Effector memory CD4-positive, alpha-beta T cell (primary cell): ENCODE data around the gene FBXL17.
"Not testable (repeated sequence)": the region's sequence is repeated elsewhere in the genome, so short reads cannot be mapped to it uniquely, and the experiment has no call there.

ENCODE experiments used
- DNase-seq, 3 donors: peaks; one replicate each; pipeline ENCODE4 v3.0.0-alpha.2; 2020
- H3K27ac ChIP-seq: 2 replicates; pipeline ENCODE4 v1.7.0; 2013; ENCODE audit warnings: mild to moderate bottlenecking, low read length, moderate library complexity; ENCODE audit not compliant: insufficient read depth, poor library complexity, severe bottlenecking
- H3K27me3 ChIP-seq: replicated peaks from 2 replicates; pipeline ENCODE4 v1.7.0; 2013; ENCODE audit warnings: mild to moderate bottlenecking, low read length; ENCODE audit not compliant: insufficient read depth, control insufficient read depth, poor library complexity, severe bottlenecking
- H3K36me3 ChIP-seq: 2 replicates; pipeline ENCODE4 v1.7.0; 2013; ENCODE audit warnings: mild to moderate bottlenecking, low read length, moderate library complexity; ENCODE audit not compliant: control insufficient read depth, insufficient read depth
- H3K4me1 ChIP-seq: 2 replicates; pipeline ENCODE4 v1.7.0; 2013; ENCODE audit warnings: low read length, mild to moderate bottlenecking; ENCODE audit not compliant: control insufficient read depth, insufficient read depth, poor library complexity, severe bottlenecking
- H3K4me3 ChIP-seq: 2 replicates; pipeline ENCODE4 v1.7.0; 2013; ENCODE audit warnings: low read length, low read depth, mild to moderate bottlenecking; ENCODE audit not compliant: insufficient read depth, poor library complexity, severe bottlenecking
- H3K9me3 ChIP-seq: 2 replicates; pipeline ENCODE4 v1.7.0; 2013; ENCODE audit warnings: mild to moderate bottlenecking, low read length, moderate library complexity; ENCODE audit not compliant: control insufficient read depth
- total RNA-seq, 3 donors: gene quantifications; one replicate each; lab custom pipeline; 2026; lab: John Stamatoyannopoulos, UW

The FBXL17 gene
- total RNA-seq, result 33.7 to 46.0 (median 37.1) reads per million in 3 donors

DNA sequence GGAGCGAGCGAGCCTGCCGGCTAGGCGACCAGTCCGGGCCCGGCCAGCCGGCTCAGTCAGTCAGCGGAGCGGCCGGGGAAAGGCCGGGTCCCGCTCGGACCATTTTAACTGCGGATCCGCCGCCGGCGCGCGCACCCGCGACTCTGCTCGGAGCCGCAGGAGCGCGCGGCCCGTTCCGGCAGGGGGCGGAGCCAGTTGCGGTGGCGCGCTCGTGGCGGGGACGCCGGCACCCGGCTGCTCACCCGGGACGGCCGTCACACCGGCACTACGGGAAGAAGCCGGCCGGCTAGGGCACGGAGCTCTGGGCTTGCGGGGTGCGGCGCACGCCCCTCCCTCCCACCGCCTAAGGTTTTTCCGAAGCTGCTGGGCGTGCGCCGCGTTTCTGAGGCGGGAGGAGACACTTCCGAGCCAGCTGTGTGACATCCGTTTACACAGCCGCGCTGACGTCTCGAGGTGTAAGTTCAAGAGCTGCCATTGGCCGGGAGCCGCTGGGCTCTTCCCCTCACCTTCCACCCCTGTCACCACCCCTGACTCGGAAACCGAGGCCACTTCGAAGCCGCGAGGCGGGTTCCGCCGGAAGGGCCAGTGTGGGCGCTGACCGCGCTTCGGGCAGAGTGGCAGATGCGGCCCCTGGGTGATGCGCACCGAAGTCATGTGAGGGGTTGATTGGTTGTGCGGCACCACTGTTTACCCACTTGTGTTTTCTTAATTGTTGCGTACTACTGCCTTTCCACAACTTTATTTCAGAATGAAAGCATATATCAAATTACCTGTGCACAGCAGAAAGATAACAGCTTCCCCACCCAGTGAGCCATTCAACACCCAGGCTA lies at the start of gene FBXL17:
TSS of gene FBXL17 (minus strand) at position 145 of the 830 bp plus-strand sequence.
- Histone ChIP-seq H3K4me3 (peak within 1 kb of the TSS; percentile 97), H3K27me3 (no peaks in the 10 kb centered on the region), H3K4me1 (peaks cover 8% of the 10 kb centered on the region), H3K36me3 (no peaks in the 10 kb centered on the region), H3K9me3 (no peaks in the 10 kb centered on the region), H3K27ac (peak within 1 kb of the TSS; percentile 89)
- DNase-seq, result peak; percentile 82 to 87 (median 87)

- H3K4me3 ChIP-seq, result no peak overlapping the region
- H3K27ac ChIP-seq, result no peak overlapping the region
- no peaks in the 10 kb centered on the region for H3K9me3 ChIP-seq
- H3K36me3 ChIP-seq, result no peaks in the 10 kb centered on the region
- no peaks in the 10 kb centered on the region for H3K4me1 ChIP-seq
- H3K27me3 ChIP-seq, result no peaks in the 10 kb centered on the region
- DNase-seq, result no peak
Measured at GRCh38 chr5:108430931-108431608, 49.2 kb upstream of the FBXL17 start.

DNA sequence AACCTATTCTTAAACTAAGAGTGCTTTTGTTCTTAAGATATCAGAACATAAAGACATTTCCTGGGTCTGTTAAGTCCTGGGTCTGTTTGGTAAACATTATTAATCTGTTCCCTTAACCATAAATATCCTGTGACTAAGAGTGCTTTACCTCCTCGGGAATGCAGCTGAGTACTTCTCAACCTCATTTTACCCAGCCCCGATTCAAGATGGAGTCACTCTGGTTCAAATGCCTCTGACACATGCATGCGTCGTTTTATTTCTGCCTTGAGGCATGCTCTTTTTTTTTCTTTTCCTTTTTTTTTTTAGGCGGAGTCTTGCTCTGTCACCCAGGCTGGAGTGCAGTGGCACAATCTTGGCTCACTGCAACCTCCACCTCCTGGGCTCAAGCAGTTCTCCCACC lies 39.8 kb upstream of the FBXL17 start:
- Histone ChIP-seq H3K4me1 (no peaks in the 10 kb centered on the region), H3K36me3 (no peaks in the 10 kb centered on the region), H3K27ac (no peak overlapping the region), H3K4me3 (no peak overlapping the region), H3K9me3 (no peaks in the 10 kb centered on the region), H3K27me3 (no peaks in the 10 kb centered on the region)
- no peak for DNase-seq

DNA sequence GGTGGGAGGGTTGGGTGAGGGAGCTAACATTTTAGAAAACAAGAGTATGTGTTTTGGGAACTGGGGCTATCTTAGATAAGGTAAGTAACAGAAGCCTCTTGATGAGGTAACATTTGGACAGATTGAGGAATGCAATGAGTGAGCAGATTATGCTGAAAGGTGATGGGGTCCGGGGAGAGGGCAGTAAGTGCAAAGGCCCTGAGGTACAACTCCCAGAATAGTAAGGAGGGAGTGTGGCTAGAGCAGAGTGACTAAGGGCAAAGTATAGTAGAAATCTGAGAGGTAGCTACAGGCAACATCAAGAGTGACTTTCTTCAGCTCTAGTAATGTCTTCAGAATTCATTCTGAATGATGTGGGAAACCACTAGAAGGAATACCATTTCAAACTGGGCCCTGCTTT lies 38.9 kb upstream of the FBXL17 start:
- H3K36me3 ChIP-seq, result no peaks in the 10 kb centered on the region
- H3K4me3 ChIP-seq, result no peak overlapping the region
- no peaks in the 10 kb centered on the region for H3K27me3 ChIP-seq
- no peak overlapping the region for H3K27ac ChIP-seq
- DNase-seq, result no peak
- no peaks in the 10 kb centered on the region for H3K9me3 ChIP-seq
- no peaks in the 10 kb centered on the region for H3K4me1 ChIP-seq

- Histone ChIP-seq H3K9me3 (no peaks in the 10 kb centered on the region), H3K36me3 (no peaks in the 10 kb centered on the region), H3K4me1 (no peaks in the 10 kb centered on the region), H3K27ac (no peak overlapping the region), H3K27me3 (no peaks in the 10 kb centered on the region), H3K4me3 (no peak overlapping the region)
- DNase-seq, result no peak
Measured at GRCh38 chr5:108420158-108420557, 38.3 kb upstream of the FBXL17 start.

GRCh38 chr5:108418197-108418596 lies 36.3 kb upstream of the FBXL17 start:
- Histone ChIP-seq H3K27ac (no peak overlapping the region), H3K27me3 (no peaks in the 10 kb centered on the region), H3K4me3 (no peak overlapping the region), H3K4me1 (no peaks in the 10 kb centered on the region), H3K36me3 (no peaks in the 10 kb centered on the region), H3K9me3 (no peaks in the 10 kb centered on the region)
- DNase-seq, result no peak

DNA sequence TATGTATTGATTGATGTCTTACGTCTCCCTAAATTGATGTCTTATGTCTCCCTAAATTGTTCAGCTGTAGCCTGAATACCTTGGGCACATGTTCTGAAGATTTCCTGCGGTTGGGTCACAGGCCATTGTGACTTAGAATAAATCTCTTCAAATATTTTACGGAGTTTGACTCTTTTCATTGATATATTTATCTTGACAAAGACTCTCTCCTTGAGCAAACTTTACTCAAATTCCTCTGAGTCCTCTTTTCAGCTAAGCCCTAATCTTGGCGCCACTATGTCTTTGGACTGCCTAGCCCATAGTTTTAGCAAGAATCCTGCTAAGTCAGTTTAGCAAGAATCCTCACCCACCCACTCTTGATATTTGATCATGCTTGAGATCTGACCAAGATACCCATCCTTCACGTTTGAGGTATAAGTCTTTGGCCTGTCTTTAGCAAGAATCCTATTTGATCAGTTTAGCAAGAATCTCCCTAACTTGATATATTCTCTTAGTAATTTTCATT lies 35.3 kb upstream of the FBXL17 start:
- Histone ChIP-seq H3K9me3 (no peaks in the 10 kb centered on the region), H3K27me3 (no peaks in the 10 kb centered on the region), H3K27ac (no peak overlapping the region), H3K4me1 (no peaks in the 10 kb centered on the region), H3K4me3 (no peak overlapping the region), H3K36me3 (no peaks in the 10 kb centered on the region)
- no peak for DNase-seq

- Histone ChIP-seq H3K4me1 (no peaks in the 10 kb centered on the region), H3K9me3 (no peaks in the 10 kb centered on the region), H3K27me3 (no peaks in the 10 kb centered on the region), H3K4me3 (no peak overlapping the region), H3K27ac (no peak overlapping the region), H3K36me3 (no peaks in the 10 kb centered on the region)
- DNase-seq, result no peak
Measured at GRCh38 chr5:108415726-108416125, 33.8 kb upstream of the FBXL17 start.

GRCh38 chr5:108409786-108410185 lies 27.9 kb upstream of the FBXL17 start:
- Histone ChIP-seq H3K27me3 (no peaks in the 10 kb centered on the region), H3K27ac (no peak overlapping the region), H3K9me3 (no peaks in the 10 kb centered on the region)

DNA sequence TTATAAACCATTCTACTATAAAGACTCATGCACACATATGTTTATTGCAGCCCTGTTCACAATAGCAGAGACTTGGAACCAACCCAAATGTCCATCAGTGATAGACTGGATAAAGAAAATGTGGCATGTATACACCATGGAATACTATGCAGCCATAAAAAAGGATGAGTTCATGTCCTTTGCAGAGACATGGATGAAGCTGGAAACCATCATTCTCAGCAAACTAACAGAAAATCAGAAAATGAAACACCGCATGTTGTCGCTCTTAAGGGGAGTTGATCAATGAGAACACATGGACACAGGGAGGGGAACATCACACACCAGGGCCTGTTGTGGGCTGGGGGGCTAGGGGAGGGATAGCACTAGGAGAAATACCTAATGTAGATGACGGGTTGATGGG lies 23.3 kb upstream of the FBXL17 start:
- not testable (repeated sequence) for DNase-seq, H3K36me3 ChIP-seq, H3K4me1 ChIP-seq, H3K27me3 ChIP-seq, H3K4me3 ChIP-seq, H3K9me3 ChIP-seq, H3K27ac ChIP-seq

More at GRCh38 chr5:108409786-108410185, 27.9 kb upstream of the FBXL17 start:
- DNase-seq, result no peak
- Histone ChIP-seq H3K4me3 (no peak overlapping the region), H3K36me3 (no peaks in the 10 kb centered on the region), H3K4me1 (no peaks in the 10 kb centered on the region)
